KMS-11 (cell line): ENCODE measurements around the gene ZNF483.

ENCODE experiments used
- H2AFZ ChIP-seq: fragments of 200-600 bp; sonication (generic); 2 replicates; pipeline ENCODE4 v1.6.1; 2016; ENCODE audit warnings: antibody characterized with exemption, mixed run types, low read depth
- H3K27ac ChIP-seq: fragments of 200-600 bp; sonication (generic); 2 replicates; pipeline ENCODE4 v1.6.1; 2016; ENCODE audit warnings: mild to moderate bottlenecking, mixed run types
- H3K27me3 ChIP-seq: fragments of 200-600 bp; sonication (generic); 2 replicates; pipeline ENCODE4 v1.6.1; 2017; ENCODE audit warnings: mild to moderate bottlenecking, low read depth, mixed run types, moderate library complexity; ENCODE audit not compliant: insufficient read depth
- H3K36me3 ChIP-seq: fragments of 200-600 bp; sonication (generic); 2 replicates; pipeline ENCODE4 v1.6.1; 2017; ENCODE audit warnings: mild to moderate bottlenecking, mixed run types; ENCODE audit not compliant: insufficient read depth
- H3K4me1 ChIP-seq: fragments of 200-600 bp; sonication (generic); 2 replicates; pipeline ENCODE4 v1.6.1; 2016; ENCODE audit warnings: mild to moderate bottlenecking, low read depth, mixed run types; ENCODE audit not compliant: poor library complexity, severe bottlenecking
- H3K4me2 ChIP-seq: fragments of 200-600 bp; sonication (generic); 2 replicates; pipeline ENCODE4 v1.7.0; 2016; ENCODE audit warnings: mild to moderate bottlenecking, mixed run types
- H3K4me3 ChIP-seq: fragments of 200-600 bp; sonication (generic); IDR thresholded peaks from 2 replicates; pipeline ENCODE4 v1.6.1; 2017; ENCODE audit warnings: low read depth, low read length, mixed read lengths; ENCODE audit not compliant: insufficient read depth
- H3K79me2 ChIP-seq: fragments of 200-600 bp; sonication (generic); 2 replicates; pipeline ENCODE4 v1.6.1; 2016; ENCODE audit warnings: low read depth, mixed run types; ENCODE audit not compliant: insufficient read depth
- H3K9ac ChIP-seq: fragments of 200-600 bp; sonication (generic); 2 replicates; pipeline ENCODE4 v1.6.1; 2016; ENCODE audit warnings: mild to moderate bottlenecking, mixed run types
- H4K20me1 ChIP-seq: fragments of 200-600 bp; sonication (generic); 2 replicates; pipeline ENCODE4 v1.6.1; 2016; ENCODE audit warnings: mild to moderate bottlenecking, mixed run types; ENCODE audit not compliant: insufficient read depth
- TF ChIP-seq, protein P1 (sequence below): fragments of 200-600 bp; sonication (generic); conservative IDR thresholded peaks from 2 replicates; pipeline ENCODE4 v1.6.1; 2017; ENCODE audit warnings: low read depth, mild to moderate bottlenecking, antibody characterized with exemption, low read length, moderate library complexity, mixed read lengths

The ZNF483 gene

GRCh38 chr9:111525056-111525977, at the start of gene ZNF483:
ZNF483 (plus strand) TSS chr9:111525179; CDS start chr9:111527396, 2,217 bp downstream.
- Histone ChIP-seq H4K20me1 (no peaks in the 10 kb centered on the region), H3K9ac (no peak within 1 kb of the TSS), H3K27me3 (no peaks in the 10 kb centered on the region), H3K4me1 (no peaks in the 10 kb centered on the region), H3K4me2 (no peak within 1 kb of the TSS), H3K4me3 (no peak within 1 kb of the TSS), H3K27ac (no peak within 1 kb of the TSS), H3K36me3 (no peaks in the 10 kb centered on the region), H3K79me2 (no peaks in the 10 kb centered on the region), H2AFZ (no peak within 1 kb of the TSS)
- TF ChIP-seq, protein P1, sequence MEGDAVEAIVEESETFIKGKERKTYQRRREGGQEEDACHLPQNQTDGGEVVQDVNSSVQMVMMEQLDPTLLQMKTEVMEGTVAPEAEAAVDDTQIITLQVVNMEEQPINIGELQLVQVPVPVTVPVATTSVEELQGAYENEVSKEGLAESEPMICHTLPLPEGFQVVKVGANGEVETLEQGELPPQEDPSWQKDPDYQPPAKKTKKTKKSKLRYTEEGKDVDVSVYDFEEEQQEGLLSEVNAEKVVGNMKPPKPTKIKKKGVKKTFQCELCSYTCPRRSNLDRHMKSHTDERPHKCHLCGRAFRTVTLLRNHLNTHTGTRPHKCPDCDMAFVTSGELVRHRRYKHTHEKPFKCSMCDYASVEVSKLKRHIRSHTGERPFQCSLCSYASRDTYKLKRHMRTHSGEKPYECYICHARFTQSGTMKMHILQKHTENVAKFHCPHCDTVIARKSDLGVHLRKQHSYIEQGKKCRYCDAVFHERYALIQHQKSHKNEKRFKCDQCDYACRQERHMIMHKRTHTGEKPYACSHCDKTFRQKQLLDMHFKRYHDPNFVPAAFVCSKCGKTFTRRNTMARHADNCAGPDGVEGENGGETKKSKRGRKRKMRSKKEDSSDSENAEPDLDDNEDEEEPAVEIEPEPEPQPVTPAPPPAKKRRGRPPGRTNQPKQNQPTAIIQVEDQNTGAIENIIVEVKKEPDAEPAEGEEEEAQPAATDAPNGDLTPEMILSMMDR: no peak

- Histone ChIP-seq H3K4me3 (no peak overlapping the region), H3K79me2 (peaks cover 99% of the 10 kb centered on the region), H3K27ac (no peak overlapping the region), H3K4me1 (peaks cover 48% of the 10 kb centered on the region), H3K9ac (no peak overlapping the region), H3K4me2 (peak overlapping the region; percentile 22; the same call in 1 of the 2 replicates), H3K27me3 (no peaks in the 10 kb centered on the region), H2AFZ (no peak overlapping the region), H3K36me3 (no peaks in the 10 kb centered on the region), H4K20me1 (peaks cover 4% of the 10 kb centered on the region; the same call in 1 of the 2 replicates)
- TF ChIP-seq, protein P1: no peak
These were observed 49.8 kb upstream of the ZNF483 start for GRCh38 chr9:111475195-111475594.

DNA sequence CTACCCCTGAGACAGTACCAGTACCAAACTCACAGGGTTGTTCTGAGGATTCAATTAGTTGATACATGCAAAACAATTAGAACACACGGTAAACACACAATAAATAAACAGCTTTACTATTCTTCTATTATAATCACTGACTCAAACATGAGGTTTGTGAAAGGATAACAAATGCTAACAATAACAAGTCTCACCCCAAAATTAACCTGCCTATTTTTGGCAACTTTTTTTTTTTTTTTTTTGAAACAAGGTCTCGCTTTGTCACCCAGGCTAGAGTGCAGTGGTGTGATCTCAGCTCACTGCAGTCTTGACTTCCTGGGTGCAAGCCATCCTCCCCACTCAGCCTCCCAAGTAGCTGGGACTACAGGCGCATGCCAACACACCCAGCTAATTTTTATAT, 47.3 kb upstream of the ZNF483 start:
- H3K36me3 ChIP-seq: no peaks in the 10 kb centered on the region
- TF ChIP-seq, protein P1: no peak
- H3K4me2 ChIP-seq: no peak overlapping the region
- H2AFZ ChIP-seq: no peak overlapping the region
- H3K27me3 ChIP-seq: no peaks in the 10 kb centered on the region
- H3K79me2 ChIP-seq: peaks cover 100% of the 10 kb centered on the region
- no peak overlapping the region for H3K27ac ChIP-seq
- peaks cover 59% of the 10 kb centered on the region for H3K4me1 ChIP-seq
- no peak overlapping the region for H3K9ac ChIP-seq
- H4K20me1 ChIP-seq: peaks cover 7% of the 10 kb centered on the region; the same call in 1 of the 2 replicates
- no peak overlapping the region for H3K4me3 ChIP-seq

DNA sequence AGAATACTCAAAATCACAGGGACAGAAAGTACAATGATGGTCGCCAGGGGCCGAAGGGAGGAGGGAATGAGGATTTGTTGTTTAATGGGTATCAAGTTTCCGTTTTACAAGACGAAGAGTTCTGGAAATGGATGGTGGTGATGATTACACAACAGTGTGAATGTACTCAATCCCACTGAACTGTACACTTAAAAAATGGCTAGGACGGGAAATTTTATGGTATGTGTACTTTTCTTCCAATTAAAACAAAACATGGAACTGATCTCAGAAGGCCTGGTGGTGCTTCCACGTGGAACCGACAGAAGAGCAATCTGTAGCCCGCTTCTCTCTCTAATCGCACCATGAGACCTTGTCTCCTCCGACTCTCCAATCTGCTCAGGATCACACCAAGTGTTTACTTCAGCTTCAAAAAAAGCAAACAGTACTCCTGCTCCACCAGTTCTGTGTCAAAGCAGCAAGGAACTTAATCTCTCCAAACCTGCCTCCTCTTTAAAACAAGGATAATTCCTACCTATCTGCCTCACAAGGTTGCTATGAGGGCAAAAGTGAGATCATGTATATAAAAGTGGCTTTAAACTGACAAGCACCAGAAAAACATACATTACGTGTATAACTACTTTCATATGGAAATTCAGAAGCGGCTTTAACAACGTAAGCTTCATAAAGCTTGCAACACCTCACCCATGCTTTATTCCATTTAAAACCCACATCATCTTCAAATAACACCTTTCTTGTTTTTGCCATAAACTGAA, 42.9 kb upstream of the ZNF483 start:
- Histone ChIP-seq H3K4me1 (peaks cover 41% of the 10 kb centered on the region), H2AFZ (no peak overlapping the region), H4K20me1 (0 out of 2 replicates have a peak, but pooled peaks cover 4% of the 10 kb centered on the region), H3K27ac (no peak overlapping the region; the same call in 1 of the 2 replicates), H3K36me3 (no peaks in the 10 kb centered on the region), H3K79me2 (peaks cover 65% of the 10 kb centered on the region), H3K4me2 (peak overlapping the region; percentile 78), H3K4me3 (no peak overlapping the region), H3K9ac (peak overlapping the region; percentile 97; the same call in 1 of the 2 replicates), H3K27me3 (no peaks in the 10 kb centered on the region)
- TF ChIP-seq, protein P1: no peak
